ENCODE measurements around the gene FAM174C.
"Not testable (repeated sequence)": the region's sequence is repeated elsewhere in the genome, so short reads cannot be mapped to it uniquely, and the experiment has no call there.

Gene FAM174C

DNA sequence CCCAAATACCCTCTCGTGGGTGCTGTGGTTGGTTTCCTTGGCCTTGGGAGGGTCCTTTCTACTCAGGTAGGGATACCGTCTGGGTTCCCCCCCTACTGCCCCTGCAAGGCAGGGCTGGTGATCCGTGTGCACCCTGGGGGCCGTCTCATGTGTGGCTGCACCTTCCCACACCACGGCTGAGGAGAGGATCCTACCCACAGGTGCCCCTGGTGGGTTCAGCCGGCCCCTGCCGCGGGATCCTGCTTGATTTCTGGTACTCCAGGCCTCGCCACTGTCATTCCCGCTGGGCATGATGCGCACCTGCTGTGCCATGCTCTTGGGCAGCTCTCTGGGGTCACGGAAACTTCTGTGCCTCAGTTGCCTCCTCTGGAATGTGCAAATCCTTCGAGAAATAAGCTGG is 41.1 kb downstream of the FAM174C start:
- in situ Hi-C loops (cut with MboI; ENCODE audit: low sequenced_read_pairs): no loop called here

DNA sequence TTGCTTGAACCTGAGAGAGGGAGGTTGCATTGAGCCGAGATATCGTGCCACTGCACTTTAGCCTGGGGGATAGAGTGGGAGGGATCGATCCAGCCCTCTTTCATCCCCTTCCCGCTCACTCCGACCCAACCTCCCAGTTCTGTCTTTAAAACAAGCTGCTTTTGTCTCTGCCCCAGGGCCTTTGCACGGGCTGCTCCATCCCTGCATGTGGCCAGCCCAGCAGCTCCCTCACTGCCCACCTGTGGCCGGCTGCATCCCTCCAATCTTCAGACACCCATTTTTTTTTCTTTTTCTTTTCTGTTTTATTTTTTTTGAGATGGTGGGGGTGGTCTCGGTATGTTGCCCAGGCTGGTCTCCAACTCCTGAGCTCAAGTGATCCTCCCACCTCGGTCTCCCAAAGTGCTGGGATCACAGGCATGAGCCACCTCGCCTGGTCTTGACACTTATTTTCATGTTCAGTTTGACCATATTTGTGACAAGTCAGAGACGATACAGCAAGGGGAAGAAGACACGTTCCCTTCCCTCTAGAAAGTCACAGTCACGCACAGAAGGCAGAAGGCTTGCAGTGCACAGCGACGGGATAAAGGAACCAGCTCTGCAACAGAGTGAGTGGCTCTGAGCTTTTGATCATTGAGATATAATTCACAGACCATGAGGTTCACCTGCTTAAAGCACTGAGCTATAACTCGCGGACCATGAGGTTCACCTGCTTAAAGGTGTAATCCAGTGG is 42.1 kb downstream of the FAM174C start:
- in situ Hi-C loops (cut with MboI; ENCODE audit: low sequenced_read_pairs): no loop called here

DNA sequence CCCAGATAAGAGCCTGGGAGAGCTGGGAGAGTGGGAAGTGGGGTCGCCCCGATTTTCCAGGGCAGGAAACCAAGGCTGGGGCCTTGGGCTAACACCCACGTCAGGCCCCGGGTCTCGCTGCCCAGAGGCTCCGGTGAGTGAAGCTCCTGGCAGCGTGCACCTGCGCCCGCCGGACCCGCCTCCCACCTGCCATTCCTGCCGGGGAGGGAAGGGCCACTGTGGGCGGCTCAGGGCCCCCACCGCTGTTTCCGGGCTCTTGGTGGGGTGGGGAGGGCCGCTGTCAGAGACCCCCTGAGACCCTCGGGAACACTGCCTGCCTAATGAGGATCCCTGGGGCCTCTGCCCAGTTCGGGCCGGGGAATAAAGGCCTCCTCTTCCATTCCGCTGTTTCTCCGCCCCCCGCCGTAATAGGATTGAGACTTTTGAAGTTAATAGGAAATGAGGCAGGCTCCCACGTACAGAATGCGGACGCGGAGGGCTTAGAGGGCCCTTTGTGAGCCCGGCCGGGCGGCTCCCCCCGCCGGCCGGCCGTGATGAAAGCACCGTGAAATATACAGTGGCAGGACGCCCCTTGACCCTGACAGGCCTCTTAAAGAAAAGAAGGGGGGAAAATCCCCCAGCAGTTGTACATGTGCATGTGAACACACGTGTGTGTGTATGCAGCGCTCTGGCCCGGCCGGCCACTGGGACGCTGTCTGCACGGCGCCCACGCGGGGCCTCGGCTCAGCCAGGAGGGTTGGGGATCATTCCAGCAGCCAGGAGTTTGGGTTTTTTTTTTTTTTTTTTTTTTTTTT is 43.5 kb downstream of the FAM174C start:
- in situ Hi-C loops (cut with MboI; ENCODE audit: low sequenced_read_pairs): no loop called here

DNA sequence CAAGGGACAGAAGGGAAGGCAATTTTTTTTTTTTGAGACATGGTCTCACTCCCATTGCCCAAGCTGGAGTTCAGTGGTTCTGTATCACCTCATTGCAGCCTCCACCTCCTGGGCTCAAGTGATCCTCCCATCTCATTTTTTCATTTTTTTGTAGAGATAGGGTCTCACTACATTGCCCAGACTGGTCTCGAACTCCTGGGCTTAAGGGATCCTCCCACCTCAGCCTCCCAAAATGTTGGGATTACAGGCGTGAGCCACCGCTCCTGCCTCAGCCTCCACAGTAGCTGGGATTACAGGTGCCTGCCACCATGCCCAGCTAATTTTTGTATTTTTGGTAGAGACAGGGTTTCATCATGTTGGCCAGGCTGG is 44.9 kb downstream of the FAM174C start:
- in situ Hi-C loops (cut with MboI; ENCODE audit: low sequenced_read_pairs): not testable (repeated sequence)

DNA sequence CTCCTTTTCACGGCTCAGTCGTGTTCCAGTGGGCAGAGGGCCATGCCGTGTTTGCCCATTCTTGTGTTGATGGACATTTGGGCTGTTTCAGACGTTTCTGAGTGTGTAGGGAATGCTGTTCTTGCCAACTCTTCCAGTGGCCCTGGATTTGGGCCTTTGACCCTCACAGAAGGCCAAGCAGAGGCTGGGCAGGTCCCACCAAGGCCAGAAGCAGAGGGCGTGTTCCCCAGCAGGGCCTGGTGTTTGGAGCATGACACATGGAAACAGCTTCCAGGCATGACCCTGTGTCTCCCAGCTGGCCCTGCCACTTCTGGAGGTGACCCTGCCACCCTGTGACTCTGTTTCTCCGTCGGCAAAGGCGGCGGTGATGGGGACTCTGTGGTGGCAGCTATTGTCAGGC is 46.2 kb downstream of the FAM174C start:
- in situ Hi-C loops (cut with MboI; ENCODE audit: low sequenced_read_pairs): no loop called here

DNA sequence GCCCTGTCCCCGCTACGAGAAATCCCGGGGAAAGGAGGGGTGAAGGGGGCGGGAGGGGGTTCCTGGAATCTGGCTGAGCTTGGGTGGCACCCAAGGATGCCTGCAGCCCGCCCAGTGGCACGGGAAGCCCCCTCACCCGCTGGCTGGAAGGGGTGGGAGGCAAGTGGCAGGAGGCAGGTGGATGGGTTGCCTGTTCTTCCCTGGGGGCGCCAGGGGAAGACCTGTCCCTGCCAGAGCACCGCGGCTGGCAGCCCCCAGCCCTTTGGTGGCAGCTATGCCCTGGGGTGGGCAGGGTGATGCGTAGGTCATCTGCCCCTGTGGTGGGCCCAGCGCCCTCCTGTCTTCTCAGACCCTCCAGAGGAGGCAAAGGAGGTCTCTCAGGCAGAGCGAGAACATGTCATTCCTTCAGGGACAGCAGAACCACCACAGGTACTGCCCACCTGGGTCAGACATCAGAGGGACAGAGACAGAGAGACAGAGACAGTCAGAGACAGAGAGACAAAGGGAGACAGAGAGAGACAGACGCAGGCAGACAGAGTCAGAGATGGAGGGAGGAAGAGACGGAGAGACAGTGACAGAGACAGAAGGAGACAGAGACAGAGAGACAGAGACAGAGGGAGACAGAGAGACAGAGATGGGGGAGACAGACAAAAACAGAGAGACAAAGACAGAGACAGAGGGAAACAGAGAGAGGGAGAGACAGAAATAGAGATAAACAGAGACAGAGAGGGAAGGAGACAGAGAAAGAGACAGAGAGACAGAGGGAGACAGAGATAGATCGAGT is 47.1 kb downstream of the FAM174C start:
- in situ Hi-C loops (cut with MboI; ENCODE audit: low sequenced_read_pairs): no loop called here

DNA sequence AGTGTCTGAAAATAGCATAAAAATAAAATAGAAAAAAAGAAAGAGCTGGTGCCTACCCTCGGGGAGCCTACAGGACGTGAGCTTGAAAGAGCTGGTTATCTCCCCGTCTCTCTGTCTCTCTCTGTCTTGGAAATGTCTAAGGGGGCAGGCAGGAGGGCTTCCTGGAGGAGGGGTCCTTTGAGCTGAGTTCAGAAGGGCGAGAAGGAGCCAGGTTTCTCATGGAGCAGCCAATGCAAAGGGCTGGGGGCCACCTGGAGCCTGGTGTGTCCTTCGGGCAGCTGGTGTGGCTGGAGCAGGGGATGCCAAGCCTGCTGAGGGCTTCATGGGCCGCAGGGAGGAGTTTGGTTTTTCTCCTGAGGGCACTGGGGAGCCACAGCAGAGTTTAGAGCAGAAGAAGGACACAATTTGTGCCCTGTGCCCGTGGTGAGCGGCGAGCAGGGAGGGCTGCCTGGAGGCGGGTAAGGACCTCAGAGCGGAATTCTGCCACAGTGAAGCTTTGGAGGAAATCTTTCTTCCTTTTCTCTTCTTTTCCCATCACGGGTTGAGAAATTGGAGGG is 49.0 kb downstream of the FAM174C start:
- in situ Hi-C loops (cut with MboI; ENCODE audit: low sequenced_read_pairs): no loop called here

DNA sequence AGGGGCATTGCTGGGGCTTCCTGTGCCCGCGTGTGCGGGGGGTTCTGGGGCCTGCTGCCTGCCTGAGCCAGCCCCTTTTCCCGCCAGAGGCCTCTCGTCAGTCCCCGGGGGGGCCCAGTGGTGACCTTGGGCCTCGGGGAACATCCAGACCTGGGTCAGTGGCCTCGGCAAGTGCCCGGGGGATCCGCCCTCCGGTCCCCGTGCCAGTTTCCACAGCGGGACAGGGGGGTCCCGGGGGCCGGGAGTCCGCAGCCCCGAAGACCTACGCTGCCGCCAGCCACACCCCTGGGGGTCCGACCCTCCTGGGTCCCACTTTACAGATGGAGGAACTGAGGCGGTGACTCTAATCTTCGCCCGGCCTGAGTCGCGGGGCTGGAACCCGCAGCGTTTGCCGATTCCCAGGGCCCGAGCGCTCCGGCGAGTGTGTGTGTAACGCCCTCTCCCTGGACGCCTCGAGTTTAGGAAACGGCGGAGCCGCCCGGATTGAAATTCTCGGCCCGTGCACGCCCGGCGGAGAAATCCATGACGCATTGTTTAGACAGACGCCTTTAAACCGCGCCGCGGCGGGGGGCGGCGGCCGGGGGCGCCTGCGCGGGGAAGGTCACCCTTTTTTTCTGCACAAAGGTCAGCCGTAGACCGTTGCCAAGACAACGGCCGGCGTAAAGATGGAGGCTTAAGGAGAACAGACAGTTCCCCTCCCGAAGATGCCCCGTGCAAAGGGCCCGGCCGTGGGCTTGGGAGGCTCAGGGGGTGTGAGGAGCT is 49.7 kb downstream of the FAM174C start:
- in situ Hi-C loops (cut with MboI; ENCODE audit: low sequenced_read_pairs): no loop called here

DNA sequence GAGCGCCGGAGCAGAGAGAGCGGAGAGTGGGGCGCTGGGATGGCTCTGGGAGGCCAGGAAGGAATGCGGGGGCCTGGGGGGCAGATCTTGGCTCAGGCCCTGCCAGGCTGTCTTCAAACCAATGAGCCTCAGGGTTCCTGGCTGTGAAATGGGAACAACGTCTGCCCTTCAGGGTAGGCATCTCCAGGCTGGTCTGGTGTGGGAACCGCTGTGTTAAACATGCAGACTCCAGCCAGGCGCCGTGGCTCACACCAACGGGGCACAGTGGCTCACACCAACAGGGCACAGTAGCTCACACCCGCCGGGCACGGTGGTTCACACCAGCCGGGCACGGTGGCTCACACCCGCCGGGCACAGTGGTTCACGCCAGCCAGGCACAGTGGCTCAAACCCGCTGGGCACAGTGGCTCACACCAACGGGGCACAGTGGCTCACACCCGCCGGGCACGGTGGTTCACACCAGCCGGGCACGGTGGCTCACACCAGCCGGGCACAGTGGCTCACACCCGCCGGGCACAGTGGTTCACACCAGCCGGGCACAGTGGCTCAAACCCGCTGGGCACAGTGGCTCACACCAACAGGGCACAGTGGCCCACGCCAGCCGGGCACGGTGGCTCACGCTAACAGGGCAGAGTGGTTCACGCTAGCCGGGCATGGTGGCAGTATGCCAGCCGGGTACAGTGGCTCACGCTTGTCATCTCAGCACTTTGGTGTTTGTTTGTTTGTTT is 50.4 kb downstream of the FAM174C start:
- in situ Hi-C loops (cut with MboI; ENCODE audit: low sequenced_read_pairs): no loop called here

DNA sequence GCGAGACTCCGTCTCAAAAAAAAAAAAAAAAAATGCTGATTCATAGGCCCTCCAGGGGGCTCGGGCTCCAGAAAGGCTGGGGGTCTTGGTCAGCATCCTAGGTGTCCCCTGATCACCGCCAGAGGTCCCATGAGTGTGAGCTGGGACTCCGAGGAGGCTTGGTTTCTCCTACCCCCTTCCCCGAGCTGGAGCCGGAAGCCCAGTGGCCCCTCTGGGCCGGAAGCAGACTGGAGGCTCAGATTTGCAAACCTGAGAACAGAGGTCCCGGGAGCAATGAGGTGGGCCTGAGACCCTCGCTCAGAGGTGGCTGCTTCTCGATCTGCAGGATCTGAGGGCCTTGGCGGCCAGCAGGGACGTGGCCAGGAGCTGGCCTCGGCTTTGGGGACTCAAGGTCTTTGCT is 51.8 kb downstream of the FAM174C start:
- in situ Hi-C loops (cut with MboI; ENCODE audit: low sequenced_read_pairs): no loop called here

Measured in HL-60/S4 (cell line).